GM21360 (cell line): ENCODE results near the gene COA7.
"Not testable (repeated sequence)": the region's sequence is repeated elsewhere in the genome, so short reads cannot be mapped to it uniquely, and the experiment has no call there.

Source experiments
- ATAC-seq: cut with Tn5 transposase; IDR thresholded peaks from one replicate; pipeline ENCODE4 v1.9.1; 2021; ENCODE audit warnings: mild to moderate bottlenecking, moderate library complexity; ENCODE audit not compliant: unreplicated experiment

COA7 gene

DNA sequence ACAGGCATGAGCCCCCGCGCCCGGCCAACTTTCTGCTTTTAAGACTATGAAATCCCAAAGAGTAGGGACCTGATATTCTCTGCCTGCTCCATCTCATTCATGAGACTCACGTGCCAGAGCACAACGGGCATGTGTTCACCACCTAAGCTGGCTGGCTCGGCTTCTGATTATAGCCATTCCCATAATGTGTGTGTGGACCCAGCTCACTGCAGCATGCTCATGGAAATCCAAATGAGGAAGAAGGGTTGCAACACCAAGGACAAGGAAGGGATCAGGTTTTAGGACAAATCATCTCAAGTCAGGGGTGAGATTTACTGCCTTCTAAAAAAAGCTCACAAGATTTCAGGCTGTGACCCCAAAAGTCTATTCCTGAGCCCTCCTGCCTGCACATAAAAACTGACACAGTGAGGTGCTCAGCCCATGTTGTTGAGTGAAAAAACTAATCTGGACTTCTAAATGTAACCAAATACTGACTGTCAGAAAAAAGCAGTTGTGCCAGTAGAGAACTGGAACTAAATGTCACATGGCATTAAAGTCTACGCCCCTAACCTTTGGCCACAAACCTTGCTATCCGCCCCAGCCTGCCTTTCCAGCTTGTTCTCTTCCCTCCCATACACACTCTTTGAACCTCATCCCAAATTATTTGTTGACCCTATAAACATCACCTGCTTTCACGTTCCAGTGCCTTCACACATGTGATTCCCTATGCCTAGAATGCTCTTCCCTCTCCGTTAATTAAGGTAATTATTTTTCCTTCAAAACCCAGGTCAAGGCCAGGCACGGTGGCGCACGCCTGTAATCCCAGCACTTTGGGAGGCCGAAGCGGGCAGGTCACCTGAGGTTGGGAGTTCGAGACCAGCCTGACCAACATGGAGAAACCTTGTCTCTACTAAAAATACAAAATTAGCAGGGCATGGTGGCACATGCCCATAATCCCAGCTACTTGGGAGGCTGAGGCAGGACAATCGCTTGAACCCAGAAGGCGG is 9.1 kb upstream of the COA7 start:
- ATAC-seq = no peak

DNA sequence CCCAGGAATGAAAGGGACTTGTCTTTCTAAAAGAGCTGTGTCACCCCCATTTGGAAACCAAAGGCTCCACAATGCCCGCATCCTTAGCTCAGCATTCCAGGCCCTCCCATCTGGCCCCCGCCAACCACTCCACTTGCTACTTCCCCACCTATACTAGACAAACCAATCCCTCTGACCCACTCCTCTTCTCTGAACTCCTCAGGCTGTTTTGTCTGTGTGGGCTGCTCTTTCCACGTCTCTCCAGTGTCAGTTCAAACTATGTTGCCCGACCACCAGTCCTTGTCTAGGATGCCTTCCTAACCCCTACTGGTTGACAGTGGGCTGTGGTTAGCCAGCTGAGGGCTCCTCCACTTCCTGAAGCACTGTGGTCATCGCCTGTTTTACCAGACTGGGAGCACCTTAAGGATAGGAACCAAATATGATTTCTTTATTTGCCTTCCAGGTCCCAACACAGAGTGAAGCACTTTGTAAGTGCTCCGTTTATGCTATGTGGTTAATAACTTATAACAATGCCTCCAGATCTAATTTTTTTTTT is 8.1 kb upstream of the COA7 start:
- ATAC-seq = no peak

DNA sequence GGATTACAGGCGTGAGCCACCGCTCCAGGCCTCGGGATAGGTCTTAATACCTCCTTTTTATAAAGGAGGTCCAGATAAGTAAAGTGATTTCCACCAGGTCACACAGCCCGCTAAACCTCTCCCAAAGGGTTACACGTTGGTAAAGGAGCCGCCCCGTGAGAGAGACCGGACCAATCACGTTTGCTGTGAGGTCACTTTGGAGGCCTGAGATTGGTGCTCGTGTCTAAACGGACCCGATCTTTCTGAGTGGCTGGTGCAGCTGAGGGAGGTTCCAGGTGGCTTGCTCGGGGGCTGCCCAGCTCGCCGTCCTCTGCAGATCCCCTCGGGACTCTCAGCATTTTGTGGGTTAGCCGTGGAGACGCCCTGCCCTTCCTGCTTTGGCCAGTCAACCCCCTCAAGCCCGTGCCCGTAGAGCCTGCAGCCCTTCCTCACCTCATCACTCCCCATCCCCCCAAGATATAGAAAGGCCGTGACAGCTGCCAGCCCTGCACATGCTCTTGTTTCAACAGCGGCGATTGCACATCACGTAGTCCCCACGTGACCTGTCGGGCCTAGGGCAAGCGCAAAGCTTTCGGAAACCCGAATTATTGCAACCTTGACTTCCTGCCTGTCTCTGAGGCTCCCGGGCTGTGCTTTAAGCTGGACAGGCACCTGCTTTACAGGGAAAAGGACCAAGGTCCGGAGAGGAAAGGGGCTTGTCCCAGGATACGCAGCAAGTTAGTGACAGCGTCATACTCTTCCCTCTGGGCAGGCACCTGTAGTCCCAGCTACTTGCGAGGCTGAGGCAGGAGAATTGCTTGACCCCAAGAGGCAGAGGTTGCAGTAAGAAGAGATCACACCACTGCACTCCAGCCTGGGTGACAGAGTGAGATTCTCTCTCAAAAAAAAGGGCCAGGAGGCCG is 5.0 kb upstream of the COA7 start:
- ATAC-seq = peak; percentile 86

DNA sequence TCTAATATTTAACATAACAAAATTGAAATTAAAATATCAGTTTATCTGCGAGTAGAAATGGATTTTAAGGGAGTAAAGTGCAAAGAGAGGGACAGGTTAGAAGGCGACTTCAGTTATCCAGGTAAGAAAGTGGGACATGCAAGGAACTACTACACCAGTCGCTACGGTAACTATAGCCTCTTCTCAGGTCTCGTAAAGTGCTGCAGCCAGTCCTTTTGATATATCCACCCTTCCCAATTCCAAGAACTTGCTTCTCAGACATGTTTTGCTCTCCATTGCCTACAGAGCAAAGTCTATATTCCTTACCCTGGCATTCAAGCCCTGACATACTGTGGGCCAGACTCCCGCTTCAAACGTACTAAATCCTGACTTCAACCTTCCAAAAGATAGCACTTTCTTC is 2.5 kb downstream of the COA7 start:
- ATAC-seq = no peak

DNA sequence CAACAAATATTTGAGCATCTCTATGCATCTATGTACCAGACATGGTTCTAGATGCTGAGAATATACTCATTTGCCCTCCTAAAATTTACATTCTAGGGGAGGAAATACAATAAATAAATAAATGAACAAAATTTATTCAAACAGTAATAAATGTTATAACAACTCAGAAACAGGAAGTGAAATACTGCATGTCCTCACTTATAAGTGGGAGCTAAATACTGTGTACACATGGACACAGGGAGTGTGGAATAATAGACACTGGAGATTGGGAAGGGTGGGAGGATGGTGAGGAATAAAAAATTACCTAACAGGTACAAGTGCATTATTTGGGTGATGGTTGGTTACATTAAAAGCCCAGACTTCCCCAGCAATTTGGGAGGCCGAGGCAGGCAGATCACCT is 4.3 kb downstream of the COA7 start:
- no peak for ATAC-seq

DNA sequence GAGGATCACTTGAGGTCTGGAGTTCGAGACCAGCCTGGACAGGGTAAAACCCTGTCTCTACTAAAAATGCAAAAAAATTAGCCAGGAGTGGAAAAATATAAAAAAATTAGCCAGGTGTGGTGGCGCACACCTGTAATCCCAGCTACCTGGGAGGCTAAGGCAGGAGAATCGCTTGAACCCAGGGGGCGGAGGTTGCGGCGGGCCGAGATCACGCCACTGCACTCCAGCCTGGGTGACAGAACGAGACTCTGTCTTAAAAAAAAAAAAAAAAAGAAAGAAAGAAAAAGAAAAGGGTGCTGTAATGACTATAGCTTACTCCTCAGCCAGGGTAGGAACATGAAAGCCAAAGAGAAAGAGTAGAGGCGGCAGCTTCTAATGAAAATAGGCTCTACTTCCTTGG is 4.8 kb downstream of the COA7 start:
- ATAC-seq = not testable (repeated sequence)

DNA sequence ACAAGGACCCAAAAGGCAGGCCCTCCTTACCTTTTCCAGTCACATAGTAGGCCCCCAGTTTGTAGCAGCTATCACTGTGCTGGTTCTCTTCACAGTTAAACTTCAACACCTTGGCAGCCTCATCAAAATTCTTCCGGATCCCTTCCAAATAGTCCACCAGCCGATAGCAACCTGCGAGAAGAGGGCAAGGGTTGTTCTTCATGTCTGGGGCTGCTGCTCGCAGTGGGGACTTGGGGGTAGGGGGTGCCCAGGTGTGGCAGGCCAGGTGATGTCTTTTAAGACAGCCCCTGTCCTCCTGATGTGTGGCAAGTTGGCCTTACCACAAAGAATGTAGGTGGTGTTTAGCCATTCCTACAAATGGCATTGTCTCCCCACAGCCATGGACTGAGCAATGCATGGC is 5.5 kb downstream of the COA7 start:
- ATAC-seq = no peak

DNA sequence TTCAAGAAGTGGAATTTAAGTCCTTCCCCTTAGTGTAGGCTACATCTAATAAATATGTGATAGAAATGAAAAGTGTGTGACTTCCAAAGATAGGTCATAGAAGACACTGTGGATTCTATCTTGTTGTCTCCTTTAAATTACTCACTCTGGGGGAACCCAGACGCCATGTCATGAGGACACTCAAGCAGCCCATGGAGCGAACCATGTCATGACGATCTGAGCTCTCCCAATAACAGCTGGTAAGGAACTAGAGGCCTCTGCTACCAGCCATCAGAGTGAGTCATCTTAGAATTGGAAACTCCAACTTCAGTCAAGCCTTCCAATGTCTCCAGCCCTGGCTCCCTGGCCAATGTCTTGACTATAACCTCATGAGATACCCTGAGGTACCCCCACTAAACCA is 6.3 kb downstream of the COA7 start:
- ATAC-seq = no peak

DNA sequence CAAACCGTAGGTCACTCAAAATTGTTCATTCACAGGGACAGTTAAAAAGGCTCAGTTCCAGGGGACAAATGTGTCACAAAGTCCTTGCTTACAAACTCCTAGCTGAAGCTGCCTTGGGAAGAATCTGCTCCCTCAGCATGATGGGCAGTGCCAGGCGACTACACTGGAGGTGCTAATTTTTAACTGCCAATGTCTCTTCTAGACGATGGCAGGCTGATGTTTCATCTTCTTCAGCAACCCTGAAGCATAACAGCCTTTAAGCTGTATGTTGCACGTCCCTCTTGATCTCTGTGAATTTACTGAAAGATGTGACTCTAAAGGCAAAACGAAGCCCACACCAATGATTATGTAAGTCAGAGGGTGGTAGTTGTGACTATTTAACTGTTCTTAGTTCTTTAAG is 11.3 kb downstream of the COA7 start:
- no peak for ATAC-seq

DNA sequence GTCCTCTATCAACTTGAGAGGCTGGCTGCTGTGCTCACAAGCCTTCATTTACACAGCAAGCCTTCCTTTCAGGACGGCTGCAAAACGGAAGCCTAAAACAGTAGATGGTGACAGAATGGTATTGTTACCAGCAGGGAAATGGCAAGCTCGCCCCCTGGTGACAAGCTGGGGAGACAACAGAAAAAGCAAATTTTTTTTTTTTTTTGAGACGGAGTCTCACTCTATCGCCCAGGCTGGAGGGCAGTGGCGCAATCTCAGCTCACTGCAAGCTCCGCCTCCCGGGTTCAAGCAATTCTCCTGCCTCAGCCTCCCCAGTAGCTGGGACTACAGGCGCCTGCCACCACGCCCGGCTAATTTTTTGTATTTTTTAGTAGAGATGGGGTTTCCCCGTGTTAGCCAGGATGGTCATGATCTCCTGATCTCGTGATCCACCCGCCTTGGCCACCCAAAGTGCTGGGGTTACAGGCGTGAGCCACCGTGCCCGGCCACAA is 11.8 kb downstream of the COA7 start:
- ATAC-seq = not testable (repeated sequence)

DNA sequence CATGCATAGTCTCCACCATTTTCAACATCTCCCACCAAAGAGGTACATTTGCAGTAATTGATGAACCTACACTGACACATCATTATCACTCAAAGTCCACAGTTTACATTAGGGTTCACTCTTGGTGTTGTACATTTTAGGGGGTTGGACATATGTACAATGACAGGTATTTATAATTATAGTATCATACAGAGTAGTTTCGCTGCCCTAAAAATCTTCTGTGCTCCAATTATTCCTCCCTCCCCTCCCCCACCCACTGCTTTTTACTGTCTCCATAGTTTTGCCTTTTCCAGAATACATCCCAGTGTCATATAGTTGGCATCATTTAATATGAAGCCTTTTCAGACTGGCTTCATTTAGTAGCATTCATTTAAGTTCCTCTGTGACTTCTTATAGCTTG is 13.6 kb downstream of the COA7 start:
- no peak for ATAC-seq

DNA sequence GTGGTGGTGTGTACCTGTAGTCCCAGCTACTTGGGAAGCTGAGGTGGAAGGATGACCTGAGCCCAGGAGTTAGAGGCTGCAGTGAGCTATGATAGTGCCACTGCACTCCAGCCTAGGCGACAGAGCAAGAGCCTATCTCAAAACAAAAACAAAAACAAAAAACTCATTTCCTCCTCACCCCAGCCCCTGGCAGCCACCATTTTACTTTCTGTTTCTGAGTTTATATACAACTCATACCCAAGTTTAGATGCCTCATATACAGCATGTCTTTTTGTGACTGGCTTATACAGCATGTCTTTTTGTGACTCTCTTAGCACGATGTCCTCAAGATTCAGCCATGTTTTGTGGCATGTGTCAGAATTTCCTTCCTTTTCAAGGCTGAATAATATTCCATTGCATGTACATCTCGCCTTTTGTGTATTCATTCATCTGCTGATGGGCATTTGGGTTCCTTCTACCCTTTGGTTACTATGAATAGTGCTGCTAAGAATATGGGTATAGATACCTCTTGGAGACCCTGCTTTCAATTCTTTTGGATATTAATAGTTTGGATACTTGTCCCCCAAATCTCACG is 14.7 kb downstream of the COA7 start:
- ATAC-seq = no peak

DNA sequence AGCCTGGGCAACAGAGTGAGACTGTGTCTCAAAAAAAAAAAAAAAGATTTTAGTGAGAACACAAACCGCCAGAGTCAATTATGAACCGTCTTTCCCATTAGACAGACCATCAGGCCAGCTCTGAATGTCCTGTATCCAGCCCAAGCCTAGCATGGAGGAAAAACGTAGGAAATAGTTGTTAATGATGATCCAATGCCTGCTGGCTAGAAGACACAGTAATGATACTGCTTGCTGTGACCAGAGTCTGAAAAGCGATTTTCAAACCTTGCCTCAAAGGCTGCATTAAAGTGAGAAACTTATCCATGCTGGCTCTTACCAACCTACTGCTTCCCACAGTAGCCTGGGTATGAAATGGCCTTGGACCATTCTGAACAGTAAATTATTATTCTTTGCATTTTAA is 17.0 kb downstream of the COA7 start:
- no peak for ATAC-seq

DNA sequence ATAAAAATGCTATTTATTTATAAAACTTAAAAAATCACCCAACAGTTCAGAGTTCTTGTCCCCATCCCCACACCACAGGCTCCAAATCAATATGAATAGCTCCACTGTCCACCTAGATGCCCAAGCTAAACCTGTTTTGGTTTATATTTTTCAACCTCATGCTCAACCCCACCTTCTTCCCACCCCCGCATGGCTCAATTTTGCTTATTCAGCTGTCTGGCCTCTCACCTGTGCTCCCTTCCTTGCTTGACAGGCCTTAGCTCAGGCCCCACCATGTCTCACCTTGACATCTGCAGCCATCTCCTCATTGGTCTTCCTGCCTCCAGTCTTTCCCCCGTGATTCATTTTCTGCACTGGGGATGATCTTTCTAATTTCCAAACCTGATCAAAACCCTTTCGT is 17.8 kb downstream of the COA7 start:
- ATAC-seq = no peak

DNA sequence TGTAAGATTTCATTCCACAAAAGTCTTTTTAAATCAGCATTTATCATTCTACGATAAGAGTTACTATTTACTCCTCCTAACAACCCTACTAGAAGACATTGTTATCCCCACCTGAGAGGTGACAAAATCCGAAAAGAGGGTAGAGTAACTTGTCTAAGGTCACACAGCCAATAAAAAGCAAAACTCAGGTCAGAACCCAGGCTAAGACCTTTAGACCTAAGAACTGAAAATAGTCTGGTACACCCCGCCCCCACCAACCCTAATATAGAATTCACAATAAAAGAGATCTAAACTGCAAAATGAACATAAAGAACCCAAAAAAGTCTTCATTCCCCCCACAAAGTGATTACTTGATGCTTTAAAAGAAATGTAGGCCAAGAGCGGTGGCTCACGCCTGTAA is 18.6 kb downstream of the COA7 start:
- ATAC-seq = no peak

DNA sequence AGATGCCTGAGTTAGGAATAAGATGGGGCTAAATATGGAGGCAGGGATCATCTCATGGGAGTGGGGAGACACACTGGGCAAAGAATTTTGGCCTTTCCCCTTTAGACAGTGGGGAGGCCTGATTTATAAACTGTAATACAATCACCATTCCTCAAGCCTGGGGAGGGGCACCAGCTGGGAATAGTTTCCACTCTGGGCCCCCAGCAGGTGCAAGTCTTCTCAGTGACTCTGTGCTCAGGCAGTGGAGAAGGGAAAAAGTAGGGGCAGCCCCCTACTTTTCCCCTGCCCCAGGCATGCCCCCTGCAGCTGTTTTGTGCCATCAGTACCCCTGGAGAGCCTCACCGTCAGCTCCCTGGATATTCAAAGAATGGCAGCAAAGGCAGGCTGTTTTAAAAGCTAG is 19.1 kb downstream of the COA7 start:
- ATAC-seq = no peak

DNA sequence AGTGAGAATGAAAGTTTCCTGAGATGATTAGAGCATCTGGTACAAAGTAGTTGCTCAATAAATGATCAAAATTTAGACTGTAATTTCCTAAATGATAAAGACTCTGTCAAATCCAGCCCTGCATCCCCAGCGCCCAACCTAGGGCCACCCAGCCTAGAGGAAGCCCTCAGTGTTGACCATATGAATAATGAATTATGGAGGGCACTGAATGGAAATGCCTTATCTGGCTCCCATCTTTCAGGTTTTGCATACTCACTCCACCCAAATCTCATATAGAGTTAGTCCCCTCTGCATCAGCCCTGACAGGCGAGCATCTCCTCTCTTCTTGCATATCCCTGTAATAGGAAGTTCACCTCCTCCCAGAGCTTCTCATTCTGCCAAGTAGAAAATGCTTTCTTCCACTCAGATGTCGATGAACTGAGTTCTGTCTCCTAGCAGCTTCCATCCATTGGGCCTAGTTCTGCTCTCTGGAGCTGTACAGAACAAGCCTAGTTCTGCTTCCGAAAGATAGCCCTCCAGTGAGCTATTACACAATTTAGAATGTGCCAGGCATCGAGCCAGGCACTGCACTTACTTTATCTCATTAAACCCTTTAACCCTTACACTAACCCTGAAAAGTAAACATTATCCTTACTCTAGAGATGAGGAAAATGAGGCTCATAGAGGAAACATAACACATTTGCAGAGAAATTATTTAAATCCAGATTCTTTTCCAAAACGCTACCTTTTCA is 20.9 kb downstream of the COA7 start:
- ATAC-seq = no peak

DNA sequence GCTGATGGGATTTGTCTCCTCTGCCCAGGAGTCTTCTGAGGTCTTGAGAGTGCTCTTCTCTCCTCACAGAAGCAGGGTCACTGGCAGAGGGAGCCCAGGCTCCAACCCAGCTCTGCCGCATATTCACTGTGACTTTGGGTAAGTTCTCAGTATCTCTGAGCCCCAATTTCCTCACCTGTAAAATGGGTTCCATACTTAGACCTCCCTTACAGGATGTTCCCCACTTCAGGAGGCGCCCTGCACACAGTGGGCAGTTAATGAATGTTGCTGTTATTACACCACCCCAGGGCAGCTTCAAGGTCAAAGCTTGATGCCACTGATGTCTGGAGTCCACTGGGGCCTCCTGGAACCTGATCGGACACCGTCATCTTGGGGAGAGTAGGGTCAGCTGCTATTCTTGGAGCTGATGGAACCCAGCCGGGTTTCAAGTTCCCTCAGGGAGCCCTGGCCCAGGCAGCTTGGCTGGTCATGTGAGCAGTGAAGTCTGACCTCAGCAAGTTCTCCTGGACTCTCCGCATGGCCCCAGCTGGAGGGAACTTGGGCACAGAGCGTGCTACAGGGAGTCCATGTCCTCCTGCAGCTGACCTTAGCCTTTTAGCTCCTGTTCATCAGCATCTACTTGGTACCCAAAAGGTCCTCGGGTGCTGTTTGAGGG is 21.8 kb downstream of the COA7 start:
- ATAC-seq = no peak

DNA sequence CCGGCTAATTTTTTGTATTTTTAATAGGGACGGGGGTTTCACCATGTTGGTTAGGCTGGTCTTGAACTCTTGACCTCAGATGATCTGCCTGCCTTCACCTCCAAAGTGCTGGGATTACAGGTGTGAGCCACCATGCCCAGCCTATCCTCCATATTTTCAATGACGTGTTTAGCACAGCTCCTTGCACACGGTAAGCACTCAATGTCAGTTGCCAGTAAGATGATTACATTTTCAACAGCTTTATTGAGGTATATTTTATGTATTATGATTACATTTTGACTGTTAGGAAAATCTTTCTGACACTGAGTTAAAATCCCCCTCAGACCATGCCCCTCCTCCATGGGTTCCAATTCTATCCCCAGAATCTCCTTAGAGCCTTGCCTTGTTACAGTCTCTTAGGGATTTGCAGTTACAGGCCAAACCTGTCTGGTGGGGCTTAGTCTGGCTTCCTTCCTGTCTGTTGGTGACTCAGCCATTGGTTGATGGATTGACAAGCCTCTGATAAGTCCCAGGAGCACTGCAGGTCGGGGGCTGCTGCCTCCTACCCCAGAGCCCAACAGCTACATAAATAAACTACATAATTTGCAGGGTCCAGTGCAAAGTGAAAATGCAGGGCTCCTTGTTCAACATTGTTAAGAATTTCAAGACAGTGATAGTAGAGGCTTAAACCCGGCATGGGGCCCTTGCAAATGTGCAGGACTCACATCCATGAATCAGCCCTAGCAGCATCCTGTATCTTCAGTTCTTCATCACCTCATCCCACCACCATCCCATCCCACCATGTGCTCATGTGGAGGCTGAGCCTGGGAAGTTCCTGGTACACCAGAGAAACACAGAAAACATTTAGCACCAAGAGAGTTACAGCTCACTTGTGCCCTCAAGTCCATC is 23.4 kb downstream of the COA7 start:
- no peak for ATAC-seq
